ENCODE data around the gene BMERB1. TPM values are rescaled to one million over a fixed set of nuclear protein-coding genes. Genes with fewer than 3 reads are reported as not detected.
A peak's percentile ranks its signal among the peaks of the same experiment; 100 is the strongest.
"Not testable (repeated sequence)": the region's sequence is repeated elsewhere in the genome, so short reads cannot be mapped to it uniquely, and the experiment has no call there.

The BMERB1 gene
- total RNA-seq = 5.9 and 10.3 TPM in 2 replicates
- polyA plus RNA-seq = 5.9 and 7.3 TPM in 2 replicates

DNA sequence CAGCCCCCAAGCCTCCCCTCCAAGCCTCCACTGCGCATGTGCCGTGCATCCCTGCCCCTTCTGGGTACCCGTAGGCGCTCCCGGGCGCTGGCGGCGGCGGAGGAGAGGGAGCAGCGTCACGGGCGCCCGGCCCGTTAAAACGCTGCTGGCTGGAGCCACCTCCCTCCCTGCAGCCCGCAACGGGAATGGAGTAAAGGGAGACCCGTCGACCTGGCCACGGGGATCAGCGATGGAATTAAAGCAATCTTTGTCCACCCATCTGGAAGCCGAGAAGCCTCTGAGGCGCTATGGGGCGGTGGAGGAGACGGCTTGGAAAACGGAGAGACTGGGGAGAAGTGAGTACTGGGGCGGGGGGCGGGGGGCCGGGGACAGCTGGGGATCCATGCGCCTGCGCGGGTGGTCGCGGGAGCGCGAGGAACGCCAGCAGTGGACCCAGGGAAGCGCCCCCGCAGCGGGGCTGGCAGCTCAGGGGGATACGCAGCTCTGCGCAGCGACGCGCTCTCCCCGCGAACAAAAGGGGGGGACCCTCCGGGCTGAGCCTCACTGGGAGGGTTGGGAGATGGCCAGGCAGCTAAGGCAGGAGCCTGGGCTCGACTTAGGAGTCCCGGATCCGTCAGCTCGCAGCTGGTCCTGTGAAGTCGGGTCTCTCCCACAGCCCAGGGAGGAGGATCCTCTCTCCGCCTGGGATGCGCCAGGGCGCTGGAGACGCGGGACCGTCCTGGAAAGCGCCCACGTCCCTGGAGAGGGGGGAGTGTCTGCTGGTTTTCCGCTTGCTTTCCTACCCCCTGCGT is at the start of gene BMERB1:
Gene BMERB1, plus strand, starts transcription at position 164 of the 791 bp plus-strand sequence. Its CDS starts 66 bp downstream, at position 230.
- peaks cover 37% of the 10 kb centered on the region for H3K27me3 ChIP-seq
- peak within 1 kb of the TSS; percentile 47 for H2AFZ ChIP-seq
- H3K79me2 ChIP-seq = no peaks in the 10 kb centered on the region
- peak; percentile 76 for DNase-seq (ENCODE audit: low spot score)
- TF ChIP-seq, protein P1, sequence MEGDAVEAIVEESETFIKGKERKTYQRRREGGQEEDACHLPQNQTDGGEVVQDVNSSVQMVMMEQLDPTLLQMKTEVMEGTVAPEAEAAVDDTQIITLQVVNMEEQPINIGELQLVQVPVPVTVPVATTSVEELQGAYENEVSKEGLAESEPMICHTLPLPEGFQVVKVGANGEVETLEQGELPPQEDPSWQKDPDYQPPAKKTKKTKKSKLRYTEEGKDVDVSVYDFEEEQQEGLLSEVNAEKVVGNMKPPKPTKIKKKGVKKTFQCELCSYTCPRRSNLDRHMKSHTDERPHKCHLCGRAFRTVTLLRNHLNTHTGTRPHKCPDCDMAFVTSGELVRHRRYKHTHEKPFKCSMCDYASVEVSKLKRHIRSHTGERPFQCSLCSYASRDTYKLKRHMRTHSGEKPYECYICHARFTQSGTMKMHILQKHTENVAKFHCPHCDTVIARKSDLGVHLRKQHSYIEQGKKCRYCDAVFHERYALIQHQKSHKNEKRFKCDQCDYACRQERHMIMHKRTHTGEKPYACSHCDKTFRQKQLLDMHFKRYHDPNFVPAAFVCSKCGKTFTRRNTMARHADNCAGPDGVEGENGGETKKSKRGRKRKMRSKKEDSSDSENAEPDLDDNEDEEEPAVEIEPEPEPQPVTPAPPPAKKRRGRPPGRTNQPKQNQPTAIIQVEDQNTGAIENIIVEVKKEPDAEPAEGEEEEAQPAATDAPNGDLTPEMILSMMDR (IDR thresholded peaks at IDR 0.05; ENCODE audit: poor library complexity) = no peak
- TF ChIP-seq EZH2phosphoT487 (IDR thresholded peaks at IDR 0.05; ENCODE audit: low read depth, severe bottlenecking, unreplicated experiment) (no peak), EZH2 (IDR thresholded peaks at IDR 0.05; ENCODE audit: borderline replicate concordance) (no peak)
- no peaks in the 10 kb centered on the region for H3K4me1 ChIP-seq (ENCODE audit: insufficient read depth)
- WGBS (ENCODE audit: low lambda C conversion rate, missing lambda C conversion rate) = under 1% methylated on average over 53 of the region's 63 CpGs
- H3K36me3 ChIP-seq (replicated peaks; ENCODE audit: insufficient read depth, low read depth) = no peaks in the 10 kb centered on the region
- peak within 1 kb of the TSS; percentile 14 for H3K4me3 ChIP-seq
- peak within 1 kb of the TSS; percentile 82 for H3K4me2 ChIP-seq
- H3K27ac ChIP-seq = no peak within 1 kb of the TSS
- H3K9me2 ChIP-seq (replicated peaks; ENCODE audit: insufficient read depth) = no peaks in the 10 kb centered on the region
- H4K20me1 ChIP-seq (ENCODE audit: insufficient read depth, poor library complexity, severe bottlenecking) = no peaks in the 10 kb centered on the region
- H3K9me3 ChIP-seq (ENCODE audit: low read depth) = no peaks in the 10 kb centered on the region

DNA sequence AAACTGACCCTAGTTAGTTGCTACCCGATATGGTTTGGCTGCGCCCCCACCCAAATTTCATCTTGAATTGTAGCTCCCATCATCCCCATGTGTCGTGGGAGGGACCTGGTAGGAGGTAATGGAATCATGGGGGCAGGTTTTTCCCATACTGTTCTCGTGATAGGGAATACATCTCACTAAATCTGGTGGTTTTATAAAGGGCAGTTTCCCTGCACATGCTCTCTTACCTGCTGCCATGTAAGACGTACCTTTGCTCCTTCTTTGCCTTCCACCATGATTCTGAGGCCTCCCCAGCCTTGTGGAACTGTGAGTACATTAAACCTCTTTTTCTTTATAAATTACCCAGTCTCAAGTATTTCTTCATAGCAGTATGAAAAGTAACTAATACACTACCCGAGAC is 46.3 kb upstream of the BMERB1 start:
- H3K9me3 ChIP-seq (ENCODE audit: low read depth); H3K9me2 ChIP-seq (replicated peaks; ENCODE audit: insufficient read depth); H3K27me3 ChIP-seq; H3K4me2 ChIP-seq; H2AFZ ChIP-seq; H3K27ac ChIP-seq; DNase-seq (ENCODE audit: low spot score); H3K4me3 ChIP-seq; H4K20me1 ChIP-seq (ENCODE audit: insufficient read depth, poor library complexity, severe bottlenecking); H3K79me2 ChIP-seq; H3K36me3 ChIP-seq (replicated peaks; ENCODE audit: insufficient read depth, low read depth); H3K4me1 ChIP-seq (ENCODE audit: insufficient read depth): not testable (repeated sequence)
- 82% methylated on average over 6 of the region's 6 CpGs for WGBS (ENCODE audit: low lambda C conversion rate, missing lambda C conversion rate)

GRCh38 chr16:15389916-15390315 is 44.5 kb upstream of the BMERB1 start:
- H2AFZ ChIP-seq; H4K20me1 ChIP-seq (ENCODE audit: insufficient read depth, poor library complexity, severe bottlenecking); H3K4me2 ChIP-seq; H3K27ac ChIP-seq; H3K27me3 ChIP-seq; DNase-seq (ENCODE audit: low spot score); H3K4me1 ChIP-seq (ENCODE audit: insufficient read depth); H3K9me3 ChIP-seq (ENCODE audit: low read depth); H3K4me3 ChIP-seq; H3K36me3 ChIP-seq (replicated peaks; ENCODE audit: insufficient read depth, low read depth); H3K79me2 ChIP-seq; H3K9me2 ChIP-seq (replicated peaks; ENCODE audit: insufficient read depth): not testable (repeated sequence)
- WGBS (ENCODE audit: low lambda C conversion rate, missing lambda C conversion rate) = 87% methylated on average over 5 of the region's 5 CpGs

DNA sequence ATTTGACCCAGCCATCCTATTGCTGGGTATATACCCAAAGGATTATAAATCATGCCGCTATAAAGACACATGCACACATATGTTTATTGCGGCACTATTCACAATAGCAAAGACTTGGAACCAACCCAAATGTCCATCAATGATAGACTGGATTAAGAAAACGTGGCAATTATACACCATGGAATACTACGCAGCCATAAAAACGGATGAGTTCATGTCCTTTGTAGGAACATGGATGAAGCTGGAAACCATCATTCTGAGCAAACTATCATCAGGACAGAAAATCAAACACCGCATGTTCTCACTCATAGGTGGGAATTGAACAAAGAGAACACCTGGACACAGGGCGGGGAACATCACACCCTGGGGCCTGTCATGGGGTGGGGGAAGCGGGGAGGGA is 41.4 kb upstream of the BMERB1 start:
- not testable (repeated sequence) for DNase-seq (ENCODE audit: low spot score); H3K9me3 ChIP-seq (ENCODE audit: low read depth); H3K4me3 ChIP-seq; H4K20me1 ChIP-seq (ENCODE audit: insufficient read depth, poor library complexity, severe bottlenecking); H3K79me2 ChIP-seq; H3K27ac ChIP-seq; H3K9me2 ChIP-seq (replicated peaks; ENCODE audit: insufficient read depth); H2AFZ ChIP-seq; H3K36me3 ChIP-seq (replicated peaks; ENCODE audit: insufficient read depth, low read depth); H3K4me2 ChIP-seq; H3K27me3 ChIP-seq; H3K4me1 ChIP-seq (ENCODE audit: insufficient read depth)
- 88% methylated on average over 8 of the region's 8 CpGs for WGBS (ENCODE audit: low lambda C conversion rate, missing lambda C conversion rate)

DNA sequence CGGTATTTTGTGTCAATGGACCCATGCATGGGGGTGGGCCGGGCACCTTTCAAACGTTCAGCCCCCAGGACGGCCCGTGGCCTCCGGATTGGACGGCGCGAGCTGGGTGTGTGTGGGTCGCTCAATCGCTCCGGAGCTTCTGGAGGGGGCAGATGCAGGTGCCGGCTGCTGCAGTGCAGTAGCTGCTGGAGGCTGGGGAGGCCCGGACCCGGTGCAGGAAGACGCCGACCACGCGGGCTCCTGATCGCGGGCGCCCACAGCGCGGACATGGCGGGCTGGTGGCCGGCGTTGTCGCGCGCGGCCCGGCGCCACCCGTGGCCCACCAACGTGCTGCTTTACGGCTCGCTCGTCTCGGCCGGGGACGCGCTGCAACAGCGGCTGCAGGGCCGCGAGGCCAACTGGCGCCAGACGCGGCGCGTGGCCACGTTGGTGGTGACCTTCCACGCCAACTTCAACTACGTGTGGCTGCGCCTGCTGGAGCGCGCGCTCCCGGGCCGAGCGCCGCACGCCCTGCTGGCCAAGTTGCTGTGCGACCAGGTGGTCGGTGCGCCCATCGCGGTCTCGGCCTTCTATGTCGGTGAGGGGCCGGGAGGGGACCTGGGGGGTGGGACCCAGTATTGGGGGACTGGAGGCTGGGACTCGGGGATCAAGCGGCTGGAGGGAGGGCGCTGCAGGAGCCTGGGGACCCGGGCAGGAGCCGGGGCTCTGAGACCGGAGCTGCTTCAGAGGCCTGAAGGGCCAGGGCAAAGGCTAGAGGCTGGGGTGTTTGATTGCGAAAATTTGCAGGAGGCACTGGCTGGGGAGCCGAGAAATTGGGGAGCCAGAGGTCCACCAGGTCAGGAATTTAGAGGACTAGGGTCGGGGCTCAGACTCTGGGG is 38.5 kb upstream of the BMERB1 start, which contains the start of gene MPV17L:
Gene MPV17L, plus strand, starts transcription at position 124 of the 878 bp plus-strand sequence. Its CDS starts 144 bp downstream, at position 268.
- H3K9me2 ChIP-seq (replicated peaks; ENCODE audit: insufficient read depth); H3K4me3 ChIP-seq; H3K27me3 ChIP-seq; H3K4me1 ChIP-seq (ENCODE audit: insufficient read depth); H3K9me3 ChIP-seq (ENCODE audit: low read depth); H4K20me1 ChIP-seq (ENCODE audit: insufficient read depth, poor library complexity, severe bottlenecking); H3K27ac ChIP-seq; H3K79me2 ChIP-seq; H3K36me3 ChIP-seq (replicated peaks; ENCODE audit: insufficient read depth, low read depth): not testable (repeated sequence)
- peak within 1 kb of the TSS; percentile 26 for H2AFZ ChIP-seq
- H3K4me2 ChIP-seq = peak within 1 kb of the TSS; percentile 75
- 57% methylated on average over 62 of the region's 79 CpGs for WGBS (ENCODE audit: low lambda C conversion rate, missing lambda C conversion rate)
- DNase-seq (ENCODE audit: low spot score) = peak; percentile 20

DNA sequence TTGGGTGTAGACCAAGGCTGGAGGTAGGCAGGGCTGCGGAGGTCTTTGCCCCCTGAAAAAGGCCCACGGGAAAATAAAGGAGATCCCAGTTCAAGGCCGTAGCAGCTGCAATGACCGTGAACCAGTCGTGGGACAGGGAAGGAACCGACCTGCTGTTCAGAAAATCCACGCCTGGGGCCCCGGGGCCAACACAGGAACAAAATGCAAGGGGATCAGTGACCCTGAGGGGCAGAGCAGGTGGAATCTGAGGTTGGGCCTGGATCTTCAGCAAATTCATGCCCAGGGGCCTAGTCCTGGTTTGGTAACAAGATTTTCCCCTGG is 37.9 kb upstream of the BMERB1 start:
- not testable (repeated sequence) for H2AFZ ChIP-seq; H3K27ac ChIP-seq; H3K79me2 ChIP-seq; H3K9me3 ChIP-seq (ENCODE audit: low read depth); H4K20me1 ChIP-seq (ENCODE audit: insufficient read depth, poor library complexity, severe bottlenecking); DNase-seq (ENCODE audit: low spot score); H3K4me1 ChIP-seq (ENCODE audit: insufficient read depth); H3K27me3 ChIP-seq; H3K9me2 ChIP-seq (replicated peaks; ENCODE audit: insufficient read depth); H3K4me3 ChIP-seq; H3K36me3 ChIP-seq (replicated peaks; ENCODE audit: insufficient read depth, low read depth)
- WGBS (ENCODE audit: low lambda C conversion rate, missing lambda C conversion rate) = 88% methylated on average over 7 of the region's 8 CpGs
- peak overlapping the region; percentile 75 for H3K4me2 ChIP-seq
